Kidney (tissue), 14 donors: ENCODE data around the gene TRIP13. TPM values are rescaled to one million over a fixed set of nuclear protein-coding genes. Genes with fewer than 3 reads are reported as not detected.

Source experiments
- DNase-seq, 5 donors: peaks; one replicate each; pipeline ENCODE4 v3.0.0-alpha.2; 2013 to 2020
- FAIRE-seq: peaks from 2 replicates; lab custom pipeline; 2012; peaks lifted over from hg19 to GRCh38; lab: Jason Lieb, UNC
- H3K27ac ChIP-seq, 2 donors: one replicate each; pipeline ENCODE4 v1.7.0; 2013; ENCODE audit warnings: low read depth in 2 of 2, low read length in 2 of 2, inconsistent platforms in 1 of 2
- H3K27me3 ChIP-seq: one replicate; pipeline ENCODE4 v1.7.1; 2013; ENCODE audit warnings: low read length, inconsistent platforms; ENCODE audit not compliant: control insufficient read depth, insufficient read depth
- H3K36me3 ChIP-seq, 3 donors: one replicate each; pipeline versions ENCODE4 v1.7.0 to v1.7.1; 2013; ENCODE audit warnings: low read length in 3 of 3, control low read depth in 1 of 3, inconsistent platforms in 1 of 3; ENCODE audit not compliant: insufficient read depth in 3 of 3, control insufficient read depth in 2 of 3
- H3K4me1 ChIP-seq, 3 donors: one replicate each; pipeline versions ENCODE4 v1.7.0 to v1.7.1; 2013; ENCODE audit warnings: low read length in 3 of 3, inconsistent platforms in 1 of 3, low read depth in 1 of 3; ENCODE audit not compliant: control insufficient read depth in 2 of 3, insufficient read depth in 2 of 3
- H3K4me3 ChIP-seq, 3 donors: one replicate each; pipeline versions ENCODE4 v1.7.0 to v1.8.1; 2013; ENCODE audit warnings: low read length in 3 of 3, control low read depth in 1 of 3, inconsistent platforms in 1 of 3
- H3K9ac ChIP-seq, 3 donors: one replicate each; pipeline versions ENCODE4 v1.7.0 to v1.7.1; 2013; ENCODE audit warnings: low read length in 3 of 3, control low read depth in 1 of 3, inconsistent platforms in 1 of 3
- H3K9me3 ChIP-seq, 3 donors: one replicate each; pipeline versions ENCODE4 v1.7.0 to v1.7.1; 2013; ENCODE audit warnings: low read length in 3 of 3, control low read depth in 1 of 3, inconsistent platforms in 1 of 3; ENCODE audit not compliant: control insufficient read depth in 2 of 3, insufficient read depth in 1 of 3
- CTCF ChIP-seq: IDR thresholded peaks from 3 replicates; pipeline ENCODE4 v1.5.1; 2012; ENCODE audit warnings: mild to moderate bottlenecking, moderate library complexity, borderline replicate concordance; ENCODE audit not compliant: insufficient read depth; ENCODE audit errors: extremely low read depth
- intact Hi-C: fragments of 100-400 bp; cut with DNase I; formaldehyde crosslinking; loops from one replicate; pipeline ENCODE4 v1.11.1; 2022
- polyA plus RNA-seq: library from polyadenylated mRNA; stranded (reverse); fragments of 350-450 nt; fragmentation: Illumina TruSeq; extraction: RNeasy Lipid Tissue Mini Kit (QIAGEN cat#74804); gene quantifications from one replicate; pipeline ENCODE4 v1.2.3, GENCODE V29; 2014; ENCODE audit warnings: low read depth, low replicate concordance; ENCODE audit not compliant: insufficient read depth
- total RNA-seq: library from RNA; stranded (reverse); fragmentation: NEBNext Ultra II Directional; extraction: Animal tissue kit (Norgen Biotek cat#: 25700); gene quantifications from one replicate; pipeline ENCODE4 v1.2.1, GENCODE V29; 2021
- donor health status: control.
- donor health status: control.
- donor health status: control.
- donor health status: control.
- donor health status: control.
- donor health status: DM: yes; HTN: yes; CAD: no.
- donor health status: Normal renal cell carcinoma (clear cell type).

The TRIP13 gene
- total and polyA plus RNA-seq, 2 donors from 2014 or later: 0.86 to 1.6 TPM

- FAIRE-seq (no peak), DNase-seq (no peak)
- TF ChIP-seq CTCF: no peak
- Histone ChIP-seq H3K9ac (no peak overlapping the region), H3K4me3 (no peak overlapping the region), H3K4me1 (peaks cover 0 to 3% (median 0%) of the 10 kb centered on the region in 3 donors), H3K36me3 (no peaks in the 10 kb centered on the region), H3K27me3 (no peaks in the 10 kb centered on the region), H3K27ac (no peak overlapping the region), H3K9me3 (no peaks in the 10 kb centered on the region)
- intact Hi-C loops: no loop called here
These were observed 73.6 kb downstream of the TRIP13 start for GRCh38 chr5:966345-966710.

GRCh38 chr5:966941-967340, 74.3 kb downstream of the TRIP13 start:
- intact Hi-C loops: no loop called here
- FAIRE-seq: no peak
- H3K27me3 ChIP-seq: no peaks in the 10 kb centered on the region

More at GRCh38 chr5:966941-967340, 74.3 kb downstream of the TRIP13 start:
- no peak for TF ChIP-seq CTCF
- no peaks in the 10 kb centered on the region for H3K9me3 ChIP-seq
- H3K9ac ChIP-seq: no peak overlapping the region
- H3K36me3 ChIP-seq: no peaks in the 10 kb centered on the region
- H3K4me3 ChIP-seq: no peak overlapping the region
- peaks cover 0 to 3% (median 0%) of the 10 kb centered on the region in 3 donors for H3K4me1 ChIP-seq
- no peak overlapping the region for H3K27ac ChIP-seq
- DNase-seq: no peak

Other genes starting within 250 kb of the TRIP13 start
- gene TPPP, start 199.5 kb upstream of the TRIP13 start, total RNA-seq: 6.9 TPM
- 5.8 TPM for gene TPPP, start 199.5 kb upstream of the TRIP13 start, polyA plus RNA-seq
- gene ZDHHC11B, start 108.2 kb upstream of the TRIP13 start, total RNA-seq: 5.4 TPM
- gene ZDHHC11B, start 108.2 kb upstream of the TRIP13 start, polyA plus RNA-seq: 4.4 TPM
- gene ZDHHC11, start 41.9 kb upstream of the TRIP13 start, total RNA-seq: 10.1 TPM
- 1.6 TPM for gene ZDHHC11, start 41.9 kb upstream of the TRIP13 start, polyA plus RNA-seq
- 38.0 TPM for gene BRD9, start 83 bp upstream of the TRIP13 start, total RNA-seq
- gene BRD9, start 83 bp upstream of the TRIP13 start, polyA plus RNA-seq: 17.5 TPM
- 14.1 TPM for gene NKD2, start 115.9 kb downstream of the TRIP13 start, total RNA-seq
- gene NKD2, start 115.9 kb downstream of the TRIP13 start, polyA plus RNA-seq: 7.9 TPM
- gene SLC12A7, start 219.2 kb downstream of the TRIP13 start, total RNA-seq: 92.9 TPM
- gene SLC12A7, start 219.2 kb downstream of the TRIP13 start, polyA plus RNA-seq: 28.2 TPM